HG02943 (cell line): Measurements from ENCODE around the gene FLNB.
A peak's percentile ranks its signal among the peaks of the same experiment; 100 is the strongest.

Experiments used
- ATAC-seq: cut with Tn5 transposase; IDR thresholded peaks from one replicate; pipeline ENCODE4 v1.9.1; 2021; ENCODE audit warnings: mild to moderate bottlenecking, low read depth, moderate library complexity; ENCODE audit not compliant: unreplicated experiment

The FLNB gene

GRCh38 chr3:58008141-58009025, at the start of gene FLNB:
Gene FLNB (plus strand): TSS chr3:58008422. CDS start chr3:58008565, 143 bp downstream.
- peak; percentile 66 for ATAC-seq

- no peak for ATAC-seq
These were observed 49.4 kb upstream of the FLNB start for GRCh38 chr3:57958642-57959422.

GRCh38 chr3:57959423-57960173, 48.6 kb upstream of the FLNB start:
- no peak for ATAC-seq

GRCh38 chr3:57960174-57960505, 48.1 kb upstream of the FLNB start:
- ATAC-seq, result no peak

GRCh38 chr3:57961177-57961827, 46.9 kb upstream of the FLNB start:
- no peak for ATAC-seq

- ATAC-seq, result no peak
These were observed 46.3 kb upstream of the FLNB start for GRCh38 chr3:57961828-57962447.

GRCh38 chr3:57962448-57962834, 45.8 kb upstream of the FLNB start:
- ATAC-seq, result no peak

GRCh38 chr3:57963811-57964346, 44.3 kb upstream of the FLNB start:
- ATAC-seq, result no peak

GRCh38 chr3:57966829-57967228, 41.4 kb upstream of the FLNB start:
- ATAC-seq, result no peak

GRCh38 chr3:57967590-57967989, 40.6 kb upstream of the FLNB start:
- ATAC-seq, result no peak

GRCh38 chr3:57968501-57968900, 39.7 kb upstream of the FLNB start:
- no peak for ATAC-seq

GRCh38 chr3:57971975-57972374, 36.2 kb upstream of the FLNB start:
- no peak for ATAC-seq

GRCh38 chr3:57972531-57973111, 35.6 kb upstream of the FLNB start:
- ATAC-seq, result no peak

GRCh38 chr3:57973715-57974477, 34.3 kb upstream of the FLNB start:
- no peak for ATAC-seq

GRCh38 chr3:57974796-57975388, 33.3 kb upstream of the FLNB start:
- ATAC-seq, result no peak

GRCh38 chr3:57977818-57978235, 30.4 kb upstream of the FLNB start:
- no peak for ATAC-seq

GRCh38 chr3:57978316-57978715, 29.9 kb upstream of the FLNB start:
- no peak for ATAC-seq

- no peak for ATAC-seq
These were observed 27.8 kb upstream of the FLNB start for GRCh38 chr3:57980416-57980815.
